OCI-LY1 (cell line): ENCODE data around the gene CDC23.

Experiments used
- CTCF ChIP-seq: fragments of 200-600 bp; sonication (generic), shearing (Covaris generic); IDR thresholded peaks from 2 replicates; pipeline ENCODE4 v1.5.1; 2017; ENCODE audit warnings: mild to moderate bottlenecking, antibody characterized with exemption, low read length, moderate library complexity, mixed read lengths
- EZH2 ChIP-seq: fragments of 200-600 bp; sonication (generic), shearing (Covaris generic); IDR thresholded peaks from 2 replicates; pipeline ENCODE4 v1.8.0; 2017; ENCODE audit warnings: borderline replicate concordance, mixed run types, mild to moderate bottlenecking, antibody characterized with exemption, low read length, moderate library complexity, mixed read lengths

DNA sequence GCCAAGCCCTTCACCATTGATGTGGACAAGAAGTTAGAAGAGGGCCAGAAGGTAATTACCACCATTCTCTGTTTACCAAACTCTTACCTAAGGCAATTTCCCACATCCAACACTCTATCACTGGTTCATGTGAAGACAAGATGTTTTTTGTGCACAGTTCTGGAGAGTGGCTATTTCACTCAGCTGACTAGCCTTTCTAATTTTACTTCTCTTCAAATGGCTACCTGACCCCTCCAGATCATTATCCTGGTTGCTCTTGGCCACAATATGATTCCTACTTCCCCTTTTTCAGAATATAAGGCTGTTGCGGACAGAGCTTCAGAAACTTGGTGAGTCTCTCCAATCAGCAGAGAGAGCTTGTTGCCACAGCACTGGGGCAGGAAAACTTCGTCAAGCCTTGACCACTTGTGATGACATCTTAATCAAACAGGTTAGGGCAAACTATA is 27.1 kb downstream of the CDC23 start:
- TF ChIP-seq EZH2 = no peak
- TF ChIP-seq CTCF = no peak
